ENCODE data around the gene GALR1.

GRCh38 chr18:77249569-77250500 is at the start of gene GALR1:
- TF ChIP-seq EP300 (IDR thresholded peaks at IDR 0.05) (no peak), CTCF (IDR thresholded peaks at IDR 0.05) (no peak), POLR2A (IDR thresholded peaks at IDR 0.05) (no peak), POLR2AphosphoS5 (IDR thresholded peaks at IDR 0.05) (no peak)
